Activated CD4-positive, alpha-beta T cell treated with anti-CD3 and anti-CD28 coated beads for 36 hours (primary cell): ENCODE measurements around the gene PLCB1. TPM values are rescaled to one million over a fixed set of nuclear protein-coding genes. Genes with fewer than 3 reads are reported as not detected.

Experiments used
- ATAC-seq: fragments of 200-7000 bp; cut with Tn5 transposase; one replicate; pipeline ENCODE4 v1.10.0; 2021; ENCODE audit warnings: mild to moderate bottlenecking, moderate library complexity
- CTCF ChIA-PET: fragments of 350-600 bp; sonication (Branson Sonifier 250); formaldehyde crosslinking; loops from one replicate; lab custom pipeline; 2021; ENCODE audit warnings: antibody characterized with exemption; lab: Charles Lee
- POLR2A ChIA-PET: fragments of 350-600 bp; sonication (Branson Sonifier 250); formaldehyde crosslinking; loops from one replicate; lab custom pipeline; 2021; ENCODE audit warnings: antibody characterized with exemption, inconsistent platforms; lab: Charles Lee
- DNase-seq: peaks from one replicate; pipeline ENCODE4 v3.0.0-alpha.2; 2020
- H3K27ac Mint-ChIP-seq: one replicate; pipeline ENCODE4 v1.8.0; 2021; ENCODE audit warnings: mixed read lengths
- H3K27me3 Mint-ChIP-seq: one replicate; pipeline ENCODE4 v1.8.0; 2021; ENCODE audit warnings: mixed read lengths
- H3K36me3 Mint-ChIP-seq: one replicate; pipeline ENCODE4 v1.8.0; 2021; ENCODE audit warnings: low read depth, mixed read lengths
- H3K4me1 Mint-ChIP-seq: one replicate; pipeline ENCODE4 v1.8.0; 2021; ENCODE audit warnings: mixed read lengths
- H3K4me3 Mint-ChIP-seq: one replicate; pipeline ENCODE4 v1.8.0; 2021; ENCODE audit warnings: mild to moderate bottlenecking, moderate library complexity, mixed read lengths
- H3K9me3 Mint-ChIP-seq: one replicate; pipeline ENCODE4 v1.8.0; 2021; ENCODE audit warnings: low read depth, mixed read lengths
- intact Hi-C, 2 experiments: fragments of 100-400 bp; cut with DNase I in 1 of 2; cut with micrococcal nuclease in 1 of 2; formaldehyde crosslinking; loops; one replicate each; pipeline versions ENCODE4 v1.14.2 to v1.15.1; 2022 to 2024; cut with DNase I, micrococcal nuclease
- total RNA-seq, 2 experiments: library from RNA; stranded (reverse); gene quantifications; one replicate each; pipeline ENCODE4 v1.2.3, GENCODE V29; 2021

Gene PLCB1
- total RNA-seq, 2 experiments from 2014 or later, result 1.4 to 1.5 TPM

DNA sequence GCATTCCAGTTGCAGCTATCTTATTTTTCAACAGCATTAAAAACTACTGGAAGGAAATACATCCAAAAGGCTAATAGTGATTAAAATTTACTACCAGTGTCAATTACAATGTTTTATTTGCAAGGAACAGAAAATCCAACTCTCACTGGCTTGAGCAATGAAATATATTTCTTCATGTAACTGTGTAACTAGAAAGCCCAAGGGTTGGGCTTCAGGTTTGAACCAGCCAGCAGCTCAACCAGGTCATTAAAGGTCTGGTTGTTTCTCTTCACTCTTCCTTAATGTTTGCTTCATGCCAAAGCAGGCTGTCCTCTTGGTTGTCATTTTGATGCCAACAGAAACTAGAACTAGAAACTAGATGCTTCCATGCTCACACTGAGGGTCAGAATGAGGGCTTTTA, 437.7 kb downstream of the PLCB1 start:
- no peak overlapping the region for H3K4me3 Mint-ChIP-seq
- H3K36me3 Mint-ChIP-seq, result no peaks in the 10 kb centered on the region
- DNase-seq, result no peak
- no peak for ATAC-seq
- H3K27ac Mint-ChIP-seq, result no peak overlapping the region
- H3K27me3 Mint-ChIP-seq, result no peaks in the 10 kb centered on the region
- CTCF ChIA-PET, result no interaction called here
- no peaks in the 10 kb centered on the region for H3K9me3 Mint-ChIP-seq
- intact Hi-C loops, result no loop called here
- POLR2A ChIA-PET, result no interaction called here
- H3K4me1 Mint-ChIP-seq, result no peaks in the 10 kb centered on the region

DNA sequence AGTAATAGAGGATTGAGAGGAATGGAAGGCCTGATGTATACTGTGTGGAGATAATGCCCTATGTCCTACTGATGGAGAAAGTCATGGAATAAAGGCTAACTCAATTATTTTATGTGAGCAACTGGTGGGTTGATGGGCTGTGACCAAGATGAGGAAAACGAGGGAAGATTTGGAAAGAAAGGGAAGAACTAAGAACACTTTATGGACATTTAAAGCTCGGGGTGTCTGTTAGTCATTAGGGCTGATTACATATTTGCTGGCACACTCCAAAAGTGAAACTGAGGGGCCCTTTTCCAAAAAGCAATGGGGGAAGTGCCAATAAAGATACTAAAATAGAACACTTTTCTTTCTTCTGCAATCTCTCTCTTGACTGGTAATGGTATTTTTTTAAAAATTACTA, 439.5 kb downstream of the PLCB1 start:
- no peak overlapping the region for H3K4me3 Mint-ChIP-seq
- intact Hi-C loops, result no loop called here
- POLR2A ChIA-PET, result no interaction called here
- no peaks in the 10 kb centered on the region for H3K4me1 Mint-ChIP-seq
- H3K9me3 Mint-ChIP-seq, result no peaks in the 10 kb centered on the region
- no peaks in the 10 kb centered on the region for H3K27me3 Mint-ChIP-seq
- DNase-seq (no peak), ATAC-seq (no peak)
- no peak overlapping the region for H3K27ac Mint-ChIP-seq
- H3K36me3 Mint-ChIP-seq, result no peaks in the 10 kb centered on the region
- CTCF ChIA-PET, result interaction anchor here (0.6 kb wide), 1 partner anchor 849 kb away, joined by 4 read pairs; no protein-coding TSS in a partner anchor

DNA sequence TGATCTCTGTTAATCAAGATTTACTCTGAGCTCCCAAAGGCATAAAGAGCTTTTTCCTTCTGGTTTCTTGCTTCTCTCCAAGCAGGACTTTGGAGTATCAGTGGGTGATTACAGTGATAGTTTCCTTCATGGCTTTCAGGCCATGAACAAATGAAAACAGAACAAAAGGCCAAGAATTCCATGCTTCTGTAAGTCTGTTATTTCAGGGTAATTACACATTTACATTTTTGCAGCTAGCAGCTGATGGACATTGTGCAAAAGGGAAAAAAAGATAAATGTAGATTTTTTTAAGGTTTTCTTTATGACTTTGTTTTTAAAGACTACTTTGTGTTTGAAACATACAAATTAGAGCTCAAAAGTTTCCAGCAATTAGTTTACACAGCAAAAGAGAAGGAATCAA, 441.6 kb downstream of the PLCB1 start:
- intact Hi-C loops, result no loop called here
- H3K27me3 Mint-ChIP-seq, result no peaks in the 10 kb centered on the region
- peaks cover 1% of the 10 kb centered on the region for H3K9me3 Mint-ChIP-seq
- H3K36me3 Mint-ChIP-seq, result no peaks in the 10 kb centered on the region
- POLR2A ChIA-PET, result no interaction called here
- ATAC-seq, result no peak
- H3K27ac Mint-ChIP-seq, result no peak overlapping the region
- no peak for DNase-seq
- no peak overlapping the region for H3K4me3 Mint-ChIP-seq
- no peaks in the 10 kb centered on the region for H3K4me1 Mint-ChIP-seq
- CTCF ChIA-PET, result no interaction called here

DNA sequence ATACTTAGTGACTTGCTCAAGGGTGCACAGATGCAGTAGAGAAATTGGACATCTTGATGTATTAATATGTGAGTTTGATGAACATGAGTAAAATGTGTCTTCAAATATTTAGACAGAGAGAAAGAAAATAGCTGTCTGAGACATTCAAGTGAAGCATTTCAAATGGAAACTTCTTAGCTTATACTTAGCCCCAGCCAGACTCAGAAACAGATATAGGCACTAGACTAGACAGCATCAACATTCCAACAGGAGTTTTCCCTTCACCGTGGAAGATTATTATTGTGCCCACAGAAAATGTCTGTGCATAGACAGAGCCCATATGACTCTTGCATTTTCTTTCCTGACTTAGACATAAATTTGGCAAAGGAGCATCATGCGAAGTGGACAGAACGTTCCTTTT, 443.0 kb downstream of the PLCB1 start:
- Mint-ChIP-seq H3K27ac (no peak overlapping the region), H3K4me3 (no peak overlapping the region), H3K9me3 (peaks cover 4% of the 10 kb centered on the region), H3K27me3 (no peaks in the 10 kb centered on the region), H3K36me3 (no peaks in the 10 kb centered on the region), H3K4me1 (no peaks in the 10 kb centered on the region)
- no peak for ATAC-seq
- no peak for DNase-seq
- POLR2A ChIA-PET, result no interaction called here
- intact Hi-C loops, result no loop called here
- CTCF ChIA-PET, result interaction anchor here (0.8 to 1.3 kb wide), 2 partner anchors 115 to 147 kb away, joined by 3 to 4 read pairs; no protein-coding TSS in a partner anchor

DNA sequence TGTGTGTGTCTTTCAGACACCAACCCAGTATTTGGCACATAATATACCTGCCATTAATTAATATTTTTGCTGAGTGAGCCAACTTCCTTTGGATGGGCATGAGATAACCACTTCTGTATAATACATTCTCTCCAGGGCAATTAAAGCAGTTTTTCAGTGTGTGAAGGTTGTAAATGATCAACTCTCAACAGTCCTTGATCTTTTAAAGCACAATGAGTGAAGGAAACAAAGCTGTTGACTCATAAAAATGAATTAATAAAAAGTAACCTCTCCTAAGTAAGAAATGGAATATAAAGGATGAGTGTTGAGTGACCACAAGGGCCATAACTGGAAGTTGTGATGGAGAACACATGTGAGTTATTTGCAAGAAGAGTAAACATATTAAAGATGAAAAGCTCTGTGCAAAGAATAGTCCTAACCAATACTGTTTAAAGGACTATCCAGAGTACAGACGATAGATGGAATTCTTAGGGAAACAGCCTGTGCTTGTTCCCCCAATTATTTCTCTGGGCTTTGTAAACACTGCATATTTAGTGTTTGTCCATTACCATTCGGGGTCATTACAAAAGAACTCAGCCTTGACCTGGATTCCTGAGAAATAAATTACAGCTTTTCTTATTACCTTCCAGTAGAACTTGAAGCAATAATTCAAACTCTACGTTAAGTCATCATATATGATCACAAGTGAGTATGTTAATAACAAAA, 446.2 kb downstream of the PLCB1 start:
- no peak for ATAC-seq
- intact Hi-C loops, result no loop called here
- no peak overlapping the region for H3K4me3 Mint-ChIP-seq
- H3K4me1 Mint-ChIP-seq, result no peaks in the 10 kb centered on the region
- ChIA-PET CTCF (no interaction called here), POLR2A (no interaction called here)
- H3K27ac Mint-ChIP-seq, result no peak overlapping the region
- H3K9me3 Mint-ChIP-seq, result peaks cover 4% of the 10 kb centered on the region
- no peaks in the 10 kb centered on the region for H3K36me3 Mint-ChIP-seq
- no peak for DNase-seq
- H3K27me3 Mint-ChIP-seq, result no peaks in the 10 kb centered on the region

DNA sequence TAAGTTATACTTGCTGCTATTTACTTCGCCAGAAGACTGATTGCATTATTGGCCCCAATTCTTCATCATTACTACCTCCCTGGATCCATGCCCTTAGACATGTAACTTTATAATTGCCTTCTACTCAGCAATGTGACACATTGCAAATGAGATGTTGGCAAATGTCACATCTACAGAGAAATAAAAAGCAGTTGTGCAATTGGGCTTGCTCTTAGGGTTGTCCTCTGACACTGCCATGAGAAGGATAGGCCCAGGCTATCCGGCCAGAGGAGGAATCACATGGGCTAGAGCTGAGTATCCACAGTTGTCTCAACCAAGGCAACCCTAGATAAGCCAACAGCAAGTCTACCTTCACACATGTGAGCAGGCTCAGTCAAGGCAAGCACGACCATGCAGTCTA, 447.0 kb downstream of the PLCB1 start:
- intact Hi-C loops, result no loop called here
- ATAC-seq (no peak), DNase-seq (no peak)
- Mint-ChIP-seq H3K4me1 (no peaks in the 10 kb centered on the region), H3K36me3 (no peaks in the 10 kb centered on the region), H3K9me3 (peaks cover 4% of the 10 kb centered on the region), H3K27me3 (no peaks in the 10 kb centered on the region), H3K27ac (no peak overlapping the region), H3K4me3 (no peak overlapping the region)
- ChIA-PET CTCF (no interaction called here), POLR2A (no interaction called here)

DNA sequence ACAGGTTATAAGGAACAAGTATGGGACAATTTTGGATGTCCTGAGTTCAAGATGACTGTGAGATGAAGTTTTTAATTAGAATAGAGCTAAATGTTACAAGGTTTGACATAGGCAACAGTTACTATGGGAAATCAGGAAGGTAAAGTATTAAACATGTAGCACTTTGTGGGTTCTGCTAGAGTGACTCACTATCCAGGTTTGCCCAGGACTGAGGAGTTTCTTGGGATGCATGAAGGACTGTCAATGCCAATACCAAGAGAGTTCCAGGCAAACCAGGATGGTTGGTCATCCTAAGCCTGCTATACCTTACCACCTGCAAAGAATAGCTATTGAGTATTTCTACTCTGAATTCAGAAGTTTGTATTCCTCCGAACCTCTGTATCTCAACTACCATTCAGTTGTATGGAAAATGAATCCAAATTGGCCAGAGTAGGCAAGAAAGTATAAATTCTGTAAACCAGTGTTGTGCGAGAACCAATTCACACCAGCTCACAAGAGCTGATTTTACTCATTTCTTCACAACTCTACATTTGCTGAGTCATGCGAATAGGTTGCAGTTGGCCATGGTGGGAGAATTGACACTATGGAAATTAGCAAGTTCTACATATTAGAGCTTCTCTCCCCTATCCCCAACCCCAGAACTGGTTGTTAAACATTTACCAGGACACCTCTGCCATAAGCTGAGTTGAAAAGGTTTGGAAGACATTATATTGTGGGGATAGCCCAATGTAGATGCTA, 449.5 kb downstream of the PLCB1 start:
- H3K9me3 Mint-ChIP-seq, result peaks cover 4% of the 10 kb centered on the region
- no peak overlapping the region for H3K27ac Mint-ChIP-seq
- no peak for DNase-seq
- ChIA-PET CTCF (no interaction called here), POLR2A (no interaction called here)
- ATAC-seq, result no peak
- H3K4me1 Mint-ChIP-seq, result no peaks in the 10 kb centered on the region
- H3K36me3 Mint-ChIP-seq, result no peaks in the 10 kb centered on the region
- intact Hi-C loops, result no loop called here
- no peak overlapping the region for H3K4me3 Mint-ChIP-seq
- H3K27me3 Mint-ChIP-seq, result no peaks in the 10 kb centered on the region

DNA sequence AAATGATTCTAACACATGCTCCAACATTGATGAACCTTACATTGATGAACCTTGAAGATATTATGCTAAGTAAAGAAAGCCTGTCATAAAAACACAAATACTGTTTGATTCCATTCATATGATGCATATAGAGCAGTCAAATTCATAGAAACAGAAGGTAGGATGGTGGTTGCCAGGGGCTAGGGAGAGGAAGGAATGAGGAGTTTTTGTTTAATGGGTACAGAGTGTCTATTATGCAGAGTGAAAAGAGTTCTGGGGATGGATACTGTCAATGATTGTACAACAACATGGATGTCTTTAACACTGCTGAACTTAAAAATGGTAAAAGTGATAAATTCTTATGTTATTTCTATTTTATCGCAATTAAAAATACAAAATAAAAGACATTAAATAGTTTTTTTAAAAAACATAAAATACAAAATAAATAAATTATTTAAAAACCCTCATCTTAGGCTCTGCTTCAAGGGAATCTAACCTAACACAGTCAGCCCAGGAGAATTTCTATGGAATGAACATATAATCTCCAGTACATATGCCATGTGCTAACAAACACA, 451.0 kb downstream of the PLCB1 start:
- no peaks in the 10 kb centered on the region for H3K4me1 Mint-ChIP-seq
- no peaks in the 10 kb centered on the region for H3K36me3 Mint-ChIP-seq
- ChIA-PET CTCF (no interaction called here), POLR2A (no interaction called here)
- no peak overlapping the region for H3K4me3 Mint-ChIP-seq
- no peaks in the 10 kb centered on the region for H3K27me3 Mint-ChIP-seq
- DNase-seq, result no peak
- no peak overlapping the region for H3K27ac Mint-ChIP-seq
- no peak for ATAC-seq
- intact Hi-C loops, result no loop called here
- peaks cover 3% of the 10 kb centered on the region for H3K9me3 Mint-ChIP-seq

DNA sequence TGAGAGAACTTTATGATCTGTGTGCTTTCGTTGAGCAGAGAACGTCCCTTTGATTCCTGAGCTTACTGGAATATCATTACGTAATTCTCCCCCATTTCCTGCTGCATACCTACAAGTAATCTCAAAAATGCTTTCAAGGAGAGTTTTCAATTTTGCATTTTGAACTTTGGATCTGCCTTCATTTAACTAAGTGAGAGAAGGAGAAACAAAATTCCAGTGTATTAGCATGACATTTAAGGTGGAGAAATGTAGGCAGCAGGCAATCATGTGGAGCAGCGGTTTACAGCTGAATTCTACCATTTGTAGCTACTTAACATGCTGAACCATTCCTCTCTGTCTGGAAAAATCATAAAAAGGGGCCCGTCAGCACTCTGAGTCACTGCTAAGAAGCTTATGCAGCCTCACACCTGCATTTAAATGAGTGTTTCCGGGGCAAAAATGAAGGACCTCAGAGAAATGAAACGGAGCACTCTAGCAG, 451.5 kb downstream of the PLCB1 start:
- no peaks in the 10 kb centered on the region for H3K36me3 Mint-ChIP-seq
- CTCF ChIA-PET, result no interaction called here
- H3K27me3 Mint-ChIP-seq, result no peaks in the 10 kb centered on the region
- H3K4me1 Mint-ChIP-seq, result no peaks in the 10 kb centered on the region
- no peak overlapping the region for H3K27ac Mint-ChIP-seq
- POLR2A ChIA-PET, result no interaction called here
- ATAC-seq (no peak), DNase-seq (no peak)
- no peak overlapping the region for H3K4me3 Mint-ChIP-seq
- H3K9me3 Mint-ChIP-seq, result peaks cover 3% of the 10 kb centered on the region
- intact Hi-C loops, result no loop called here

DNA sequence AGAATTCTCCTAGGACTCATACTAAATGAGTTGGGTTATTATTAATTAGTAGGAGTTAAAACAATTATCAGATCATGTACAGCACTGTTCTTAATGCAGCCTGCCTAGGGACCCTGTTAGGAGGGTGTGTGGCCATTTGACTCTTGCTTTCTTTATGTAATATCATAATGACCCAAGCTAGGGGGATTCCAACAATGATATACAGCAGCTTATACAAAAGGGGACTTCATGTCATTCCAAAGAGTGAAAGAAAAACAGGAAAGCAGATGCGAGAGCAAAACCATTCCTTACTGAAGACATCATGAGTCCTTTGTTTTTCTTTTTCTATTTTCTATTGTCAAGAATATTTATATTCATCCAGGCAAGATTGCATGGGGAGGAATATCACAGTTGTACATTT, 455.2 kb downstream of the PLCB1 start:
- H3K4me3 Mint-ChIP-seq, result no peak overlapping the region
- H3K27ac Mint-ChIP-seq, result no peak overlapping the region
- ATAC-seq (no peak), DNase-seq (no peak)
- ChIA-PET POLR2A (no interaction called here), CTCF (no interaction called here)
- no peaks in the 10 kb centered on the region for H3K9me3 Mint-ChIP-seq
- intact Hi-C loops, result no loop called here
- H3K27me3 Mint-ChIP-seq, result no peaks in the 10 kb centered on the region
- no peaks in the 10 kb centered on the region for H3K36me3 Mint-ChIP-seq
- H3K4me1 Mint-ChIP-seq, result no peaks in the 10 kb centered on the region

DNA sequence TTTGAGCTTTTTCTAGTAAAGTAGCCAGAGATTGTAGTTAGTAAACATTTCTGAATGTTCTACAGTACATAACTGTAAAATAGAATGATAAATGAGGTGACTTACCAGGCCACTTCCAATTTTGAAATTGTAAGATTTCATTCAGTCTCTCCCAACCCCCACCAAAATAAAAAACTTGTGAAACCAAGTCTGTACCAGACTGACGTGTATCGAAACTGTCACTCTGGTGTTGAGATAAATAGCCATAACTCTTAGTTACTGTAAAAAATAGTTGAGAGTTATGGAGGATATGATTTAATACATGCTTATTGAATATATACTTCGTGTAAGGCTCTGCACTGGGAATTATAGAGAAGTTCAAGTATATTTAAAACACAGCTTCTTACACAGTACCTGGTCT, 455.7 kb downstream of the PLCB1 start:
- Mint-ChIP-seq H3K27ac (no peak overlapping the region), H3K9me3 (no peaks in the 10 kb centered on the region), H3K4me1 (no peaks in the 10 kb centered on the region), H3K4me3 (no peak overlapping the region), H3K27me3 (no peaks in the 10 kb centered on the region), H3K36me3 (no peaks in the 10 kb centered on the region)
- CTCF ChIA-PET, result no interaction called here
- POLR2A ChIA-PET, result no interaction called here
- DNase-seq (no peak), ATAC-seq (no peak)
- intact Hi-C loops, result no loop called here

DNA sequence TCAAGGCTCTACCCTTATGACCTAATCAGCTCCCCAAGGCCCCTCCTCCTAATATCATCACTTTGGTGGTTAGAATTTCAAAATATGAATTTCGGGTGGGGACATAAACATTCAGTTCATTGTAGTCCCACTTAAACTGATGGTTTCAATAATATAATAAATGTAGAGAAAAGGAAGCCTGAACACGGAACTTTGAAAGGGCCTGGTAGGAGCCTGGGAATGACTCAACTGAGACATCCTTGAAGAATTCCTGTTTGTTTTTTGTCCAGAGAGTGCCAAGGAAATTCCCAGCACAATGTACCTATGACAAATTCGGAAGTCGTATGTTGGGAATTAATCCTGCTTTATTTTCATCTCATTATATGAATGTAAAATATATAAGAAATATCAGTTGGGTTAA, 457.9 kb downstream of the PLCB1 start:
- ATAC-seq, result no peak
- Mint-ChIP-seq H3K36me3 (no peaks in the 10 kb centered on the region), H3K9me3 (peaks cover 2% of the 10 kb centered on the region), H3K27ac (no peak overlapping the region), H3K4me1 (no peaks in the 10 kb centered on the region), H3K27me3 (no peaks in the 10 kb centered on the region), H3K4me3 (no peak overlapping the region)
- POLR2A ChIA-PET, result no interaction called here
- CTCF ChIA-PET, result no interaction called here
- no peak for DNase-seq
- intact Hi-C loops, result no loop called here
